RPMI8226 (cell line): ENCODE data around the gene ATP2B2.

ENCODE experiments used
- DNase-seq: peaks from one replicate; pipeline ENCODE4 v3.0.0-alpha.2; 2015

Gene ATP2B2

DNA sequence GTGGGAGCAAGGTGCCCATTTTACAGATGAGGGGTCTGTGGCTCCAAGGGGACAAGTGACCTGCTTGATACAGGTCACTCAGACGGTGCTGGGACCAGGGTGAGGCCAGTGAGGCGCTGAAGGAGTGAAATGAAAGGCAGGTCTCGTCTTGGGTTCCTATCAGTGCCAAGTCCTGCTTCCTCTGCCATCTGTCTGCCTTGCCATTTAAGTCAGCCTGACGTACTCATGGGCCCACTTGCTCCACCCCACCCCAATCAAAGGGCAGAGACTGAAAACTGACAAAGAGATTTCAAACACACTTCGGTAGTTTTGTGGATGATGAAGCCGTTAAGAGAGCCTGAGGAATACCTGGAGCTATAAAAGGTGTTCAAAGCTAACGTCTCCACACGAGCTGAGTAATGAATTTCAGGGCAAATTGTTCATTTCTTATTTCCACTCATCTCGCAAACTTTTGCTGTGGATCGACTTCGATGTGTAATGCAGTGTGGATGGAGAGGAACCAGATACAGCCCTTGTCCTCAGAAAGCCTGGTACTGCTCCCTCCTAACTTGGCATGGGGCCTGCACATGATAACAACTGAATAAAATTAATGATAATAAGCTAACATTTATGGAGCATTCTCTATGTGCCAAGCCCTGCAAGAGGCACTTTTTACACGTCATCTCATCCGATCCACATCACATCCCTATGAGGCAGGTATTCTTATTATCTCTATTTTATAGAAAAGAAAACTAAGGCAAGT is 36.6 kb downstream of the ATP2B2 start:
- no peak for DNase-seq

DNA sequence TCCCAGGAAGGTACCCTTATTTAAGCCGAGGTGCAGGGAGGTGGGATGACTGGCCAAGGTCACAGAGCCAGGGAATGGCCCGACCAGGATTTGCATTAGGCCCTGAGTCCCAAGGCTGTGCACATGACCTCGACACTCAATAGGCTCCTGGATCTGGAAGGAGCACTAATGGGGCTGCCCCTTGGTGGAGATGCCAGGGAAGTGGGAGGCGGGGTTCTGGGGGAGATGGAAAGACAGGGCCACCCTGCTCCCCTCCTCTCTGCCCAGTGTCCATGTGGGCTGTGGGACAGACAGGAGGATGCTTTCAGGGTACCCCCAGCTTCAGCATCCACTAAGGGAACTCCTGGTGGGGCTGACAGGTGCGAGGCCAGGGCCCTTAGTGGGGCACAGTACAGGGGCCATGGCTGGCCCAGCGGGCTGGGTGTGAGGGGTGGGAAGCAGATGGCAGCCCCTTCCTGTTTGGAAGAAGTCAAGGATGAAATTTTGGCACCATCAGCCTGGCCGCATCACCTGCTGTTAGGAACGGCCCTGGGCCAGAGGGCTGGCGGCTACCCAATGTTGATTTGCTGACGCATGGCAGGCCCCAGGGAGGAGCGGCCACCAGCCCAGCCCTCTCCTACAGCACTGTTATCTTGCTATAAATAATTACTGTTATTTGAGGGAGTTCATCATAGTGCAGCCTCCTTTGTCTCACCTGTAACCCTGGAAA is 37.3 kb downstream of the ATP2B2 start:
- DNase-seq: peak; percentile 46

DNA sequence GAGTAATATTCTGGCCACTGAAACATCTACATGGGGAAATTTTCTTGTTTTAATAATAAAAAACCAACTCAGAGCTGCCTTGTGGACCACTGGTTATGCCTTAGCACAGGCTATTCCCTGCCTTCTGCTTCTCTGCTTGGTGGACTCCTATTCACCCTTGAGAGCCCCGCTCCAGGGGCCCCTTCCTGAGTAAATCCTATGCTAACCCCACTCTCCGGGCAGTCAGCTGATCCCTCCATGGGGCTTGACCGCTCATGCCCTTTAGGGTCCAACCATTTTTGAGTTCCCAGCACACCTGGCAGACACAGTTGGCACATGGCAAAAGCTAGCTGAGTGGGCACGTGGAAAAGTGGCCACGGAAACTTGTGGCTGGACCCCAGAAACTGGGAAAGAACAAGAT is 38.2 kb downstream of the ATP2B2 start:
- DNase-seq: no peak

- no peak for DNase-seq
Observed at GRCh38 chr3:10466186-10466585, 39.2 kb downstream of the ATP2B2 start.

DNA sequence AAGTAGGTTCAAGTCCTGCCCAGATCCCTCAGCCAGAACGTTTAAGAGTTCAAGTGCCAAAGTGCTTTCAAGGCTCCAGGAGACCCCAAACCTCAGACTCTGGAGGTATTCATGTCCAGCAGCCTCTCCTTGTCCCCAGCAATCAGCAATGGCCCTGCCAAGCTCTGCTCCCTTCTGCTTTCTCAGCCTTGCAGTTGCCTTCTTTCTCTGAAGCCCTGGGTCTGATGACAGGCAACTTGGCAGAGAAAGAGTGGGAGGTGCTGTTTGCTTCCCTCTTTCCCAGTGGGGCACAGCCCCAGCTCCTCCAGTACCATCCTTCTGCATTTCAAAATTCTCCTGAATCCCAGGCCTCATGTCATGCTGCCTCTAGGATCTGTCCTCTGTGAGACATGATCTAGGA is 40.2 kb downstream of the ATP2B2 start:
- no peak for DNase-seq

DNA sequence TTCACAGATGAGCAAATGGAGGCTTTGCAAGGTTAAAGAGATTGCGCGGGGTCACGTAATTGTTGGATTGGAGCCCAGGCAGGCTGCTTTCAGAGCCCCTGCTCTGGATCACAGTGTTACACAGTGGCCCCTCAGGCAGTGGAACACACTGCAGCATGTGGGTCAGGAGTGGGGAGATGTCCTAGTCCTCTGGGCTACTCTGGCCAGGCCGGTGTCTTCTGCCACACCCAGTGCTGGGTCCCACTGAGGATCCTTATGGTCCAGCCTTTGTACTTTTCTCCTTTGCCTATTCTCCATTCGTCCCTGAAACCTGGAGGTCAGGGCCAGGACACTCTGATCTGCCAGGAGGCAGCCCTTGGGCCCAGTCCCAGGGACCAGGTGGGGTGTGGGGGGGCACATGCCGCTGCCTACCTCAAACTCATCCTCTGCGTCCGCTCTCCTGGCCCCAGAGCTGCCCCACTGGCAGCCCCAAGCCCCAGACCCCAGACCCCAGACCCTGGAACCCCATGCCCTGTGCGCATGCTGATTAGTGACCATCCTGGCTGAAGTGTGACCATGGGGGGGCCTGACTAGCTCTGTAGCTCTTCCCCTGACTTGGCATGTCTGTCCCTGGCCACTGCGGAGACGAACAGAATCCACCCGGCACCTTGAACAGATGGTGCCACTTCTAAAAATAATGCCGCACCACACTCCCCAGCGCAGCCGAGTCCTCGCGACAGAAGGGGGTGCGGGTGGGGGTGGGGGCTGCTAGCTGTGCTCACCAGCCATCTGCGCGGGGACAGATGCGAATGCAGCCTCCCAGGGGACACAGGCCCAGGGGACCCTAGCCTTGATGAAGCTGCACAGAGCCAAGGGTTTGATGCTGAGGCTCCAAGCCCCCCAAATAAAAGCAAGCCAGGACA is 41.6 kb downstream of the ATP2B2 start:
- no peak for DNase-seq

- no peak for DNase-seq
Observed at GRCh38 chr3:10462641-10463532, 42.5 kb downstream of the ATP2B2 start.

- peak; percentile 28 for DNase-seq
Observed at GRCh38 chr3:10460951-10461545, 44.3 kb downstream of the ATP2B2 start.

- peak; percentile 91 for DNase-seq
Observed at GRCh38 chr3:10459954-10460754, 45.2 kb downstream of the ATP2B2 start.

DNA sequence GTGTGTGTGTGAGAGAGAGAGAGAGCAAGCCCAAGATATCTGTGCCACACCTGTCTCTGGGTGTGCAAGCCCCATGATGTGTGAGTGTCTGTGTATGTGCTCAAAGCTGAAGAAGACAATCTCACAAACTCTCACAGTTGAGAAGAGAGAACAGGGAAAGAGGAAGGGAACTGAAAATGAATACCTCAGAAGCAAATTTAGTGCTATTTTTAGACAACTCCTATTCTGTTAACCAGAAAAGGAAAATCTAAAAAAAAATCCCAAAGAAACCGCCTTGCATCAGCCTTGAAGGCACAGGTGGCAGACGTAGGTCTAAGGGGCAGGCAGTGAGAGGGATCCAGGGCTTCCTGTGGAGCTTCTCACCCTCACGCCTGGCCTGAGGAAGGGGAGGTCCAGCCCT is 47.8 kb downstream of the ATP2B2 start:
- DNase-seq: peak; percentile 23

GRCh38 chr3:10456981-10457380 is 48.4 kb downstream of the ATP2B2 start:
- no peak for DNase-seq

DNA sequence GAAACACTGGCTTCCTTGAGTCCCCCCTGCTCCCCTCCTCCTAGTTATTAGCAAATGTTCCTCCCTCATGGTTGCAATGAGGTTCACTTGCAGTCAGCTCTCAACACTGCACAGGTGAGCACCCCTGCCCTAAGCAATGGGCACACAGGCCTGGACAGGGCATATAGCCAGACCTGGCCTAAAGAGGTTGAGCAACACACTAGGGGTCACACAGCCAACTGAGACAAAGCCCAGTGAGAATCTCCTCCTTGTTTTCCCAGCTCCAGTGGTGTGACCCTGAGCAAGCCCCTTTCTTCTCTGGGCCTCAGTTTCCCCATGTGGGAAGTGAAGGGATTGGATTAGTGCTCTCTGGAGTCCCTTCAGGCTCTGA is 49.9 kb downstream of the ATP2B2 start:
- no peak for DNase-seq

DNA sequence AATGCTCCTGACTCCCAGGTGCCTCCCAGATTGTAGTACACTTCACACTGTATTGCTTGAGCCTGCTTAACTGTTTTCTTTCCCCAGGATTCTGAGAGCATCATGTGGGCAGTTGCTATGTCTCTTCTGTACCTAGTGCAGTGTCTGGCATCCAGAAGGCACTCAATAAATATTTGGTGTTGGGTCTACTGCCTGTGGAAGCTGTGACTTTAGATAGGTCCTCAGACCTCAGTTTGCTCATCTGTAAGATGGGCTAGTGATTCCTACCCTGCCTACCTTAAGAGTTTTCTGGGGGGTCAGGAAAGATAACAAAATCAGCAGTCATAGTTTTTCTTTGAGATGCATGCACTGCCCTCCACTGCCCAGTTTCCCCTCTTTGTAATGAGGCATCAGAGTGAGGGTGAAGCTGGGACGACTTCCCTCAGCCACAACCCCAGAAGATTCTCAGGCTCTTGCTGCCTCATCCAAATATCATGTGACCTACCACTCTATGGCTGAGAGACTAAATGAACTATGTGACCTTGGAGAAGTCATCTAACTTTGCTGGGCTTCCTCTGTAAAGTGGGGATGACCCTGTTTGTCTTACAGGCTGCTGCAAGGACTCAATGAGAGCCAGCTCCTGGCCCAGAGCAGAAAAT is 50.4 kb downstream of the ATP2B2 start:
- DNase-seq: no peak

DNA sequence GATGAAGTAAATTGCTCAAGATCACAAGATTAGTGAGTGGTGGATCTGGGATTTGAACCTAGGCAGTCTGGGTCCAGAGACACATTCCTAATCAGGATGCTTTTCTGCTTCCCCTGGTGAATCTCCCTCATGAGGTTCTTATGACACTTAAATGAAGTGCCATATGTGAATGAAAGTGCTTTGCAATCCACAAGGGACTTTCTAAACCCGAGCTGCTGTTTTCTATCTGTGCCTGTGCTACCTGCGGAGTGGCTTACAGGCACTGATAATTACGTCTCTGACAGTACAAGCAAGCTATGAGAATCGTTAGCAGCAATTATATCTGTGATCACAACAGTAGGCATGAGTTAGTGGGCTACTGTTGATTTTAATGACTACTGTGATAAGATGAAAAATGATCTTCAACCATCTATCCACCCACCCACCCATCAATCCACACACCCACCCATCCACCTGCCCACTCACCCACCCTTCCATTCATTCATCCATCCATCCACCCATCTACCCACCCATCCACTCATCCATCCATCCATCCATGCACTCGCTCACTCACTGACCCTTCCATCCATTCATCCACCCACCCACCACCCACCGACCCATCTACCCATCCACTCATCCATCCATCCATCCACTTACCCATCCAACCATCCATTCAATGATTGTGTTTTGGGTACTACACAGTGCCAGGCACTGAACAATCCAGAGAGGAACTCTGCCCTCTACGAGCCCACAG is 51.8 kb downstream of the ATP2B2 start:
- no peak for DNase-seq

GRCh38 chr3:10450494-10451440 is 54.6 kb downstream of the ATP2B2 start:
- DNase-seq: no peak

- DNase-seq: no peak
Observed at GRCh38 chr3:10449436-10449835, 56.0 kb downstream of the ATP2B2 start.

DNA sequence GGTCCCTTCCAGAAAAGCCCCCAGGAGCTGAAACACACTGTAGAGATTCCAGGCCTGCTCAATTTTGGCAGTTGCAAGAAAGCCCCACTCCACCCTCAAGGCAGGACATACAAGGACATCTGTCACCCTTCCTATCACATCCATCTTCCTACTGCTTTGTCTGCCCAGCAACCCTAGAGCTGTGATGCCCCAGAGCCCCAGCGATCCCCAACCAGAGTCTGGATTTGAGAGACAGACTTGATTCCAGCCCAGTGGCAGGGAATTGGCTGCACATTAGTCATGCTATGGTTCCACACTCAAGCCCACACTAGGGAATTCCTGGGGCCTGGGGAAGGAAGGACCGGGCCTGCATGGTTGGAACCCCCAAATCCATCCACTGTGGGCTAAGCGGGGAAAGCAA is 56.8 kb downstream of the ATP2B2 start:
- no peak for DNase-seq

GRCh38 chr3:10447527-10448260 is 57.7 kb downstream of the ATP2B2 start:
- no peak for DNase-seq
